B cell (primary cell): ENCODE results near the gene USP6NL.

Source experiments
- CTCF ChIP-seq: fragments of 200-600 bp; IDR thresholded peaks from one replicate; pipeline ENCODE4 v1.8.0; 2022; ENCODE audit warnings: antibody characterized with exemption, mild to moderate bottlenecking
- EZH2 ChIP-seq: IDR thresholded peaks from 2 replicates; pipeline ENCODE4 v1.6.1; 2012; ENCODE audit warnings: borderline replicate concordance, low read depth, mild to moderate bottlenecking, moderate library complexity, low read length; ENCODE audit not compliant: insufficient read depth, poor library complexity, severe bottlenecking

- no peak for TF ChIP-seq CTCF
- TF ChIP-seq EZH2 = no peak
Observed at GRCh38 chr10:11569471-11569870, 42.0 kb downstream of the USP6NL start.
